HUES48 (cell line): ENCODE results near the gene LHX4.

Experiments used
- H3K27ac ChIP-seq: one replicate; pipeline ENCODE4 v1.7.0; 2013; ENCODE audit warnings: low read depth, low read length, inconsistent platforms
- H3K27me3 ChIP-seq: 2 replicates; pipeline ENCODE4 v1.6.1; 2013; ENCODE audit warnings: mild to moderate bottlenecking, low read length; ENCODE audit not compliant: control insufficient read depth, insufficient read depth
- H3K36me3 ChIP-seq: 2 replicates; pipeline ENCODE4 v1.6.1; 2013; ENCODE audit warnings: low read length; ENCODE audit not compliant: control insufficient read depth, insufficient read depth
- H3K4me1 ChIP-seq: 2 replicates; pipeline ENCODE4 v1.6.1; 2013; ENCODE audit warnings: mild to moderate bottlenecking, low read length; ENCODE audit not compliant: control insufficient read depth, insufficient read depth
- H3K4me3 ChIP-seq: 2 replicates; pipeline ENCODE4 v1.5.1; 2013; ENCODE audit warnings: mild to moderate bottlenecking, low read depth, low read length
- H3K9ac ChIP-seq: 2 replicates; pipeline ENCODE4 v1.6.1; 2013; ENCODE audit warnings: mild to moderate bottlenecking, low read depth, low read length, moderate library complexity
- H3K9me3 ChIP-seq: 2 replicates; pipeline ENCODE4 v1.6.1; 2013; ENCODE audit warnings: low read length; ENCODE audit not compliant: control insufficient read depth, insufficient read depth

LHX4 gene

GRCh38 chr1:180253585-180254495 is 23.8 kb downstream of the LHX4 start:
- Histone ChIP-seq H3K9ac (no peak overlapping the region), H3K9me3 (no peaks in the 10 kb centered on the region), H3K27me3 (no peaks in the 10 kb centered on the region), H3K27ac (no peak overlapping the region), H3K36me3 (no peaks in the 10 kb centered on the region), H3K4me3 (no peak overlapping the region), H3K4me1 (peaks cover 23% of the 10 kb centered on the region; the same call in 1 of the 2 replicates)

DNA sequence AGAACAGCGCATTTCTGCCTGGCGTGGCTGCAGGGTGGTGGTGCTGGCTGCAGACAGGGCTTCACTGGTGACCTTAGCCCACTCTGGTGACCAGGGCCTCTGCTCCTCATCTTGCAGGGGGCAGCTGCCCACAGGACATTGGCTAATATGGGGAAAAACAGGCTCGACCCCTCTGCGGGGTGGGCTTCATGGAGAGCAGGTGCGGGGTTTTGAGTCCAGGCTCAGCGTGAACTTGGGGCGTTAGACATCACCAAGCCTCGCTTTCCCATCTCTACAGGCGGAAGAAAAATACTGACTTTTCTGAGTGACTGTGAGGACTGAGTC is 24.4 kb downstream of the LHX4 start:
- Histone ChIP-seq H3K9ac (no peak overlapping the region), H3K36me3 (no peaks in the 10 kb centered on the region), H3K27ac (no peak overlapping the region), H3K9me3 (no peaks in the 10 kb centered on the region), H3K27me3 (no peaks in the 10 kb centered on the region), H3K4me1 (peaks cover 22% of the 10 kb centered on the region; the same call in 1 of the 2 replicates), H3K4me3 (no peak overlapping the region)

DNA sequence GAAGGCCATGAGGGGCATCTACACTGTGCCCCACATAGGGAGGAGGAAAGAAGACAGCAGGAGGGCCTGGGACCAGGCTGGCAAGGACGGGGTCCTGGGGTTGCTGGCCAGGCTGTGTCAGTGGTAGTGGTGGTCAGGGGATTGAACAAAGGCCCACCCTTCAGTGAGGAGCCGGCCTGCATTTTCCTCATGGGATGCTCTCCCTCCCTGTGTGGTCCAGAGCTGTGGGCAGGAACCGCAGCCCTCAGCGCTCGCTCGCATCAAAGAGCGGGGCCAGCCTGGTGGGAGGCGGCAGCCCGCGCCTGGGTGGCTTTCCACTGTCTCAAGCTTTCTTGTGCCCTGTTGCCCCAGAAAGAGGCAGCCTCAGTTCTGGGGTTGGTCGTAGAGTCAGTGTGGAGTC is 24.8 kb downstream of the LHX4 start:
- Histone ChIP-seq H3K9ac (no peak overlapping the region), H3K27me3 (no peaks in the 10 kb centered on the region), H3K4me3 (no peak overlapping the region), H3K36me3 (no peaks in the 10 kb centered on the region), H3K27ac (no peak overlapping the region), H3K9me3 (no peaks in the 10 kb centered on the region), H3K4me1 (peaks cover 18% of the 10 kb centered on the region; the same call in 1 of the 2 replicates)

- H3K9ac ChIP-seq: no peak overlapping the region
- H3K36me3 ChIP-seq: no peaks in the 10 kb centered on the region
- H3K4me1 ChIP-seq: peaks cover 17% of the 10 kb centered on the region; the same call in 1 of the 2 replicates
- no peaks in the 10 kb centered on the region for H3K27me3 ChIP-seq
- H3K4me3 ChIP-seq: no peak overlapping the region
- no peaks in the 10 kb centered on the region for H3K9me3 ChIP-seq
- no peak overlapping the region for H3K27ac ChIP-seq
These were observed 25.7 kb downstream of the LHX4 start for GRCh38 chr1:180255536-180256340.

- no peak overlapping the region for H3K27ac ChIP-seq
- no peaks in the 10 kb centered on the region for H3K9me3 ChIP-seq
- H3K27me3 ChIP-seq: no peaks in the 10 kb centered on the region
- H3K4me1 ChIP-seq: peaks cover 17% of the 10 kb centered on the region; the same call in 1 of the 2 replicates
- no peak overlapping the region for H3K4me3 ChIP-seq
- no peak overlapping the region for H3K9ac ChIP-seq
- no peaks in the 10 kb centered on the region for H3K36me3 ChIP-seq
These were observed 26.4 kb downstream of the LHX4 start for GRCh38 chr1:180256341-180257027.

- no peak overlapping the region for H3K9ac ChIP-seq
- peaks cover 17% of the 10 kb centered on the region; the same call in 1 of the 2 replicates for H3K4me1 ChIP-seq
- no peaks in the 10 kb centered on the region for H3K9me3 ChIP-seq
- no peaks in the 10 kb centered on the region for H3K36me3 ChIP-seq
- H3K27ac ChIP-seq: no peak overlapping the region
- no peaks in the 10 kb centered on the region for H3K27me3 ChIP-seq
- no peak overlapping the region for H3K4me3 ChIP-seq
These were observed 26.9 kb downstream of the LHX4 start for GRCh38 chr1:180257028-180257386.

GRCh38 chr1:180257486-180257885 is 27.4 kb downstream of the LHX4 start:
- Histone ChIP-seq H3K9ac (no peak overlapping the region), H3K4me3 (no peak overlapping the region), H3K27me3 (no peaks in the 10 kb centered on the region), H3K27ac (no peak overlapping the region), H3K9me3 (no peaks in the 10 kb centered on the region), H3K36me3 (no peaks in the 10 kb centered on the region), H3K4me1 (peaks cover 17% of the 10 kb centered on the region; the same call in 1 of the 2 replicates)

GRCh38 chr1:180258290-180258689 is 28.2 kb downstream of the LHX4 start:
- H3K4me3 ChIP-seq: no peak overlapping the region
- peaks cover 16% of the 10 kb centered on the region; the same call in 1 of the 2 replicates for H3K4me1 ChIP-seq
- no peaks in the 10 kb centered on the region for H3K36me3 ChIP-seq
- H3K27ac ChIP-seq: no peak overlapping the region
- H3K9ac ChIP-seq: no peak overlapping the region
- no peaks in the 10 kb centered on the region for H3K9me3 ChIP-seq
- no peaks in the 10 kb centered on the region for H3K27me3 ChIP-seq

GRCh38 chr1:180258935-180259334 is 28.9 kb downstream of the LHX4 start:
- H3K4me1 ChIP-seq: peaks cover 10% of the 10 kb centered on the region; the same call in 1 of the 2 replicates
- no peaks in the 10 kb centered on the region for H3K27me3 ChIP-seq
- H3K36me3 ChIP-seq: no peaks in the 10 kb centered on the region
- no peak overlapping the region for H3K9ac ChIP-seq
- H3K9me3 ChIP-seq: no peaks in the 10 kb centered on the region
- H3K4me3 ChIP-seq: no peak overlapping the region
- H3K27ac ChIP-seq: no peak overlapping the region

DNA sequence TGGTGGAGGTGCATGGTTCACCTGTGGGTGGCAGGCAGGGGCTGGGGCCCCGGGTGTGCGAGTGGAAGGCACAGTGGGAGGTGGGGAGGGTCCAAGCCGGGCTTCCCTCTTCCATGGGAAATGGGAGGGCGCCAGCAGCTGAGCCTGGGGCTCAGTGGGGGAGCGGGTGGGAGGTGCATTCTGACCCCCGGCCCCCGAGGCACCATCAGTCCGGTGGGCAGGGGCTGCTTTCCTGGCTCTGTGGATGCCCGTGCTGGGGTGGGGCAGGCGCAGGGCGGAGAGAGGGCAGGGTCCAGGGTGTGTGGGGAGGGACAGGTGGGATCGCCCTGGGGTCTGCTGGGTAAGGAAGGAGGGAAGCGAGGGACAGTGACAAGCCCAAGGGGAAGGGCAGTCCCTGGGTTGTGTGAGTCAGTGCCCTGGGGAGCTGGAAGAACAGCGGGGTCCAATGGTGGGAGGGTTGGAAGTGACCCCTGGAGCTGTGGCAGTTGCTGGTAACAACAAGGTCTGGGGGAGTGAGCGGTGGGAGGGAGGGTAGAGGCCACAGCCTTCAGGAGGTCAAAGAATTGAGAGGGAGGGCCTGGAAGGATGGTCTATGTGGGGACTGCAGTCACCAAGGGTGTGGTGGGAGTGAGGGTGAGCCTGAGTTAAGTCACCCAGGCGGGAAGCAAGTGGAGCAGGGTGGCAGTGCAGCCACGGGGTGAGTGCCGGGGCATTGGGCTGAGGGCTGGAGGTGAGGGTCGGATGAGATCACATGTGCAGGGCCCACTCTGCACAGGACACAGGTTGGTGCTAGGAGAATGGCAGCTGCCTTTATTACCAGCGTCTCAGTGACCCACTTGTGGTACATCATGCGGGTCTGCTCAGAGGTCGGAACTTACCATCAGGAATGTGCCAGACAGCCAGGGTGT is 29.6 kb downstream of the LHX4 start:
- peaks cover 9% of the 10 kb centered on the region; the same call in 1 of the 2 replicates for H3K4me1 ChIP-seq
- no peaks in the 10 kb centered on the region for H3K36me3 ChIP-seq
- H3K9ac ChIP-seq: no peak overlapping the region
- H3K27me3 ChIP-seq: no peaks in the 10 kb centered on the region
- no peak overlapping the region for H3K4me3 ChIP-seq
- no peak overlapping the region for H3K27ac ChIP-seq
- no peaks in the 10 kb centered on the region for H3K9me3 ChIP-seq
